Thoracic aorta (tissue), 2 donors: ENCODE measurements around the gene CALML3. TPM values are rescaled to one million over a fixed set of nuclear protein-coding genes. Genes with fewer than 3 reads are reported as not detected.

Experiments
- ATAC-seq: fragments of 150-250 bp; one replicate; pipeline ENCODE4 v1.8.0; 2017; ENCODE audit warnings: low read depth; ENCODE audit not compliant: insufficient number of reproducible peaks, low FRiP score
- DNase-seq: peaks from one replicate; pipeline ENCODE4 v3.0.0-alpha.2; 2020; ENCODE audit warnings: low spot score
- H3K27ac ChIP-seq, 2 donors: fragments of 200-600 bp; sonication (generic); 1 replicate in 1 of 2; 2 replicates in 1 of 2; pipeline ENCODE4 v1.5.1; 2016; ENCODE audit warnings: mild to moderate bottlenecking in 2 of 2, moderate library complexity in 2 of 2
- H3K27me3 ChIP-seq: fragments of 200-600 bp; sonication (generic); replicated peaks from 2 replicates; pipeline ENCODE4 v1.6.0; 2016; ENCODE audit warnings: mild to moderate bottlenecking; ENCODE audit not compliant: insufficient read depth
- H3K36me3 ChIP-seq: fragments of 200-600 bp; sonication (generic); one replicate; pipeline ENCODE4 v1.5.1; 2016
- H3K4me1 ChIP-seq, 2 donors: fragments of 200-600 bp; sonication (generic); 1 replicate in 1 of 2; 2 replicates in 1 of 2; pipeline versions ENCODE4 v1.5.1 to v1.6.0; 2016; ENCODE audit warnings: low read depth in 2 of 2, mild to moderate bottlenecking in 1 of 2; ENCODE audit not compliant: control insufficient read depth in 1 of 2
- H3K4me3 ChIP-seq: fragments of 200-600 bp; sonication (generic); 2 replicates; pipeline ENCODE4 v1.5.1; 2016; ENCODE audit warnings: mild to moderate bottlenecking
- H3K9me3 ChIP-seq: fragments of 200-600 bp; sonication (generic); 2 replicates; pipeline ENCODE4 v1.5.1; 2016
- CTCF ChIP-seq: fragments of 200-600 bp; sonication (generic); IDR thresholded peaks from one replicate; pipeline ENCODE4 v1.5.1; 2019; ENCODE audit warnings: antibody characterized with exemption
- total RNA-seq, 2 donors: library from RNA; depleted of rRNA; stranded (reverse); fragments of >200 nt; gene quantifications; one replicate each; pipeline versions ENCODE4 v1.1.0 to v1.2.3, GENCODE V29; 2016

The CALML3 gene
- total RNA-seq, 2 donors from 2014 or later = not detected

DNA sequence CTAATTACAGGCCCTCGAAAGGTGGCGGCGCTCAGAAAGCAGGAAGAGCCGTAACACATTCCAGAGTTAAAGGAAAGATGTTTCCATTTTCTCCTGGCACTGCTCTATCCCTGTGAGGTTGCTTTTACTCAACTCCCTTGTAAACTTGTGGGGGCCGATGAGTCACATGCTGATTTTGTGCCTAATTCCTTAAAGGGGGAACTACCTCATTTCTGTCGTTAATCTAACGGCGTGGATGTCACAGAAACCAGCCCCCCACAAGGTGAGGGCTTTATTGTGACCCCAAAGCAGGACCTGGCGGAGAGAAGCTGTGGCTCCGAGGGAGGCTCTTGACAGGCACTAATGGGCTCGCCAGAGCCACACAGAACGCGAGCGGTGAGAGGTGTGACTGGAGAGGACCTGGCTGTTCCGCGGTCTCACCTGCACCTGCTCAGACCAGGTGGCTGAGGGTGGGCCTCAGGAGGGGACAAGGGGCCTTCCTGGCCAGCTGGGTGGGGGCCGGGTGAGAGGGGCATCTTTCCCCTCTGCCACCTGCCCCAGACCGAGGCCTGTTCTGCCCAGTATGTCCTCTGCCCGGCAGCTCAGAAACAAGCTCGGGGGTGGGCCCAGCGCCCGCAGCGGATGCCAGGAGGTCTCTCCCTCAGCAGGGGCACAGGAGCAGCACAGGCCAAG is 50.9 kb downstream of the CALML3 start:
- no peaks in the 10 kb centered on the region for H3K27me3 ChIP-seq
- ATAC-seq = no peak
- no peak overlapping the region for H3K4me3 ChIP-seq
- H3K36me3 ChIP-seq = no peaks in the 10 kb centered on the region
- H3K9me3 ChIP-seq = no peaks in the 10 kb centered on the region
- peaks cover 4 to 19% of the 10 kb centered on the region in 2 donors for H3K4me1 ChIP-seq
- no peak for TF ChIP-seq CTCF
- no peak for DNase-seq
- H3K27ac ChIP-seq = no peak overlapping the region

DNA sequence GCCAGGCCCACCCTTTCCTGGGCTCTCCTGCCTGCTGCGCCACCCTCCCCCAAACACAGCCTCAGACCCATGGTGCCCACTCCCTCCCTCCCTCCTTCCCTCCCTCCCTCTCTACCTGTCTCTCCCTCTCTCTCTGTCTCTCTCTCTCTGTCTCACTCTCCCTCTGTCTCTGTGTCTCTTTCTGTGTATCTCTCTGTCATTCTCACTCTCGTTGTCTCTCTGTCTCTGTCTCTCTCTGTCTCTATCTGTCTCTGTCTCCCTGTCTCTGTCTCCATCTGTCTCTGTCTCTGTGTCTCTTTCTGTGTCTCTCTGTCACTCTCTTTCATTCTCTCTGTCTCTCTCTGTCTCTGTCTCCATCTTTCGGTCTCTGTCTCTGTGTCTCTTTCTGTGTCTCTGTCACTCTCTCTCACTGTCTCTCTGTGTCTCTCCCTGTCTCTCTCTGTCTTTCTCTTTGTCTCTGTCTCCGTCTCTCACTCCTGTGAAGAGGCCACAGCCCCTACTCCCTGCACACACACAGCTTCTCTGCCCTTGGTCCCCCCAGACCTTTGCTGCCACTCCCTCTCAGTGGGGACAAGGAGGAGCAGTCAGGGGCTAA is 51.5 kb downstream of the CALML3 start:
- TF ChIP-seq CTCF = no peak
- H3K9me3 ChIP-seq = no peaks in the 10 kb centered on the region
- no peaks in the 10 kb centered on the region for H3K27me3 ChIP-seq
- H3K4me3 ChIP-seq = no peak overlapping the region
- H3K4me1 ChIP-seq = peaks cover 4 to 19% of the 10 kb centered on the region in 2 donors
- no peak overlapping the region for H3K27ac ChIP-seq
- H3K36me3 ChIP-seq = no peaks in the 10 kb centered on the region
- DNase-seq (no peak), ATAC-seq (no peak)

Other genes with a start within 250 kb of the CALML3 start
- gene UCN3, start 160.0 kb upstream of the CALML3 start, total RNA-seq = not detected
- gene TUBAL3, start 120.1 kb upstream of the CALML3 start, total RNA-seq = not detected
- gene NET1, start 112.4 kb upstream of the CALML3 start, total RNA-seq = 100 to 1,000 TPM; 117 to 232 TPM
- gene CALML5, start 25.4 kb upstream of the CALML3 start, total RNA-seq = 1 to 10 TPM in 1 of 2 donors, not detected in 1; 3.7 TPM
- gene ASB13, start 141.6 kb downstream of the CALML3 start, total RNA-seq = 10 to 100 TPM; 15.8 to 16.0 TPM
- gene TASOR2, start 159.9 kb downstream of the CALML3 start, total RNA-seq = 100 to 1,000 TPM in 1 of 2 donors, 10 to 100 TPM in 1; 43.9 to 123 TPM